ENCODE data around the gene LAGE3.

DNA sequence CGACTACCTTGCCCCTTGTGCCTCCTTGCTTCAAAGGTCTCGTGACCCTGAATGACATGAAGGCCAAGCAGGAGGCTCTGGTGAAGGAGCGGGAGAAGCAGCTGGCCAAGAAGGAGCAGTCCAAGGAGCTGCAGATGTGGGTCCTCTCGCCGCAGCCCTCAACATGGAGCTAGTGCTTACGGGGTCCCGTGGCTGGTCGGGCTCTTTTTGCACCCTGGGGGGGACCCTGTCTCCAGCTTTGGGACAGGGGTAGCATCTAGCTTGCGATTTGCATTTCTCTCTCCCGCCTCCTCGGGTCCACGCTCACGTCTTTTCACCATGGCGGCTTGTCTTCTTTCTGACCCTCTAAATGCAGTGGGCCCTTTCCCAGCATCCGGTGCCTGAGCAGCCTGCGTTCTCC lies 33.3 kb downstream of the LAGE3 start:
- TF ChIP-seq POLR2A (IDR thresholded peaks at IDR 0.05), result no peak
- TF ChIP-seq, protein P1, sequence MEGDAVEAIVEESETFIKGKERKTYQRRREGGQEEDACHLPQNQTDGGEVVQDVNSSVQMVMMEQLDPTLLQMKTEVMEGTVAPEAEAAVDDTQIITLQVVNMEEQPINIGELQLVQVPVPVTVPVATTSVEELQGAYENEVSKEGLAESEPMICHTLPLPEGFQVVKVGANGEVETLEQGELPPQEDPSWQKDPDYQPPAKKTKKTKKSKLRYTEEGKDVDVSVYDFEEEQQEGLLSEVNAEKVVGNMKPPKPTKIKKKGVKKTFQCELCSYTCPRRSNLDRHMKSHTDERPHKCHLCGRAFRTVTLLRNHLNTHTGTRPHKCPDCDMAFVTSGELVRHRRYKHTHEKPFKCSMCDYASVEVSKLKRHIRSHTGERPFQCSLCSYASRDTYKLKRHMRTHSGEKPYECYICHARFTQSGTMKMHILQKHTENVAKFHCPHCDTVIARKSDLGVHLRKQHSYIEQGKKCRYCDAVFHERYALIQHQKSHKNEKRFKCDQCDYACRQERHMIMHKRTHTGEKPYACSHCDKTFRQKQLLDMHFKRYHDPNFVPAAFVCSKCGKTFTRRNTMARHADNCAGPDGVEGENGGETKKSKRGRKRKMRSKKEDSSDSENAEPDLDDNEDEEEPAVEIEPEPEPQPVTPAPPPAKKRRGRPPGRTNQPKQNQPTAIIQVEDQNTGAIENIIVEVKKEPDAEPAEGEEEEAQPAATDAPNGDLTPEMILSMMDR (IDR thresholded peaks at IDR 0.05), result no peak
